GM18507 (cell line): Measurements from ENCODE around the gene FNDC3A.

Experiments used
- DNase-seq: peaks from one replicate; pipeline ENCODE4 v3.0.0; 2011; ENCODE audit warnings: low read depth; ENCODE audit not compliant: insufficient read length; ENCODE audit errors: extremely low spot score
- FAIRE-seq: peaks from 2 replicates; lab custom pipeline; 2011; peaks lifted over from hg19 to GRCh38; lab: Jason Lieb, UNC

The FNDC3A gene

GRCh38 chr13:48975856-48976575 lies at the start of gene FNDC3A:
Gene FNDC3A, plus strand, starts transcription at chr13:48975912. Its CDS starts 30,279 bp downstream, at chr13:49006191.
- DNase-seq: peak; percentile 68

GRCh38 chr13:48928757-48929430 lies 46.8 kb upstream of the FNDC3A start:
- FAIRE-seq: no peak

More at GRCh38 chr13:48975856-48976575, at the start of gene FNDC3A:
- FAIRE-seq: peak; percentile 86

GRCh38 chr13:48930918-48931317 lies 44.8 kb upstream of the FNDC3A start:
- no peak for FAIRE-seq
- no peak for DNase-seq

More at GRCh38 chr13:48928757-48929430, 46.8 kb upstream of the FNDC3A start:
- DNase-seq: no peak

- no peak for DNase-seq
- FAIRE-seq: no peak
Measured at GRCh38 chr13:48938308-48938943, 37.3 kb upstream of the FNDC3A start.

- FAIRE-seq (no peak), DNase-seq (no peak)
Measured at GRCh38 chr13:48939728-48940127, 36.0 kb upstream of the FNDC3A start.

- FAIRE-seq: no peak
- DNase-seq: no peak
Measured at GRCh38 chr13:48942131-48942530, 33.6 kb upstream of the FNDC3A start.

GRCh38 chr13:48944221-48944620 lies 31.5 kb upstream of the FNDC3A start:
- FAIRE-seq (no peak), DNase-seq (no peak)

- FAIRE-seq (no peak), DNase-seq (no peak)
Measured at GRCh38 chr13:48945626-48946025, 30.1 kb upstream of the FNDC3A start.

GRCh38 chr13:48946163-48946562 lies 29.5 kb upstream of the FNDC3A start:
- FAIRE-seq (no peak), DNase-seq (no peak)

- DNase-seq (no peak), FAIRE-seq (no peak)
Measured at GRCh38 chr13:48949566-48950500, 25.9 kb upstream of the FNDC3A start.

- FAIRE-seq (no peak), DNase-seq (no peak)
Measured at GRCh38 chr13:48950501-48950875, 25.2 kb upstream of the FNDC3A start.

- DNase-seq (no peak), FAIRE-seq (no peak)
Measured at GRCh38 chr13:48954081-48954480, 21.6 kb upstream of the FNDC3A start.

GRCh38 chr13:48955536-48955935 lies 20.2 kb upstream of the FNDC3A start:
- DNase-seq: no peak
- FAIRE-seq: no peak

GRCh38 chr13:48961379-48961778 lies 14.3 kb upstream of the FNDC3A start:
- no peak for DNase-seq
- FAIRE-seq: no peak

GRCh38 chr13:48962281-48962680 lies 13.4 kb upstream of the FNDC3A start:
- DNase-seq: no peak
- no peak for FAIRE-seq

GRCh38 chr13:48965736-48966135 lies 10.0 kb upstream of the FNDC3A start:
- no peak for DNase-seq
- FAIRE-seq: no peak

GRCh38 chr13:48969685-48970084 lies 6.0 kb upstream of the FNDC3A start:
- DNase-seq (no peak), FAIRE-seq (no peak)

- DNase-seq: no peak
- no peak for FAIRE-seq
Measured at GRCh38 chr13:48973845-48974431, 1.8 kb upstream of the FNDC3A start.
